Liver (tissue), 9 donors: ENCODE measurements around the gene KRTAP10-8. TPM values are rescaled to one million over a fixed set of nuclear protein-coding genes. Genes with fewer than 3 reads are reported as not detected.

ENCODE experiments used
- DNase-seq: peaks from one replicate; pipeline ENCODE4 v3.0.0-alpha.2; 2017; ENCODE audit warnings: low spot score
- H3K27ac ChIP-seq, 2 donors: one replicate each; pipeline ENCODE4 v1.7.0; 2013; ENCODE audit warnings: inconsistent platforms in 2 of 2, low read length in 2 of 2, control low read depth in 1 of 2, low read depth in 1 of 2, mild to moderate bottlenecking in 1 of 2
- H3K27me3 ChIP-seq, 4 donors: one replicate each; pipeline versions ENCODE4 v1.6.1 to v1.7.0; 2013; ENCODE audit warnings: low read length in 3 of 4, inconsistent platforms in 1 of 4, mild to moderate bottlenecking in 1 of 4, moderate library complexity in 1 of 4; ENCODE audit not compliant: control insufficient read depth in 4 of 4, insufficient read depth in 4 of 4
- H3K36me3 ChIP-seq, 4 donors: one replicate each; pipeline versions ENCODE4 v1.6.1 to v1.7.0; 2013; ENCODE audit warnings: low read length in 3 of 4, mild to moderate bottlenecking in 3 of 4, low read depth in 1 of 4, moderate library complexity in 1 of 4; ENCODE audit not compliant: control insufficient read depth in 4 of 4, insufficient read depth in 3 of 4
- H3K4me1 ChIP-seq, 4 donors: one replicate each; pipeline versions ENCODE4 v1.6.1 to v1.7.0; 2013; ENCODE audit warnings: low read length in 3 of 4, mild to moderate bottlenecking in 3 of 4, moderate library complexity in 1 of 4; ENCODE audit not compliant: control insufficient read depth in 4 of 4, insufficient read depth in 4 of 4
- H3K4me3 ChIP-seq, 3 donors: one replicate each; pipeline versions ENCODE4 v1.6.1 to v1.7.0; 2013; ENCODE audit warnings: low read length in 3 of 3, control low read depth in 1 of 3, low read depth in 1 of 3, mild to moderate bottlenecking in 1 of 3
- H3K9ac ChIP-seq, 2 donors: one replicate each; pipeline ENCODE4 v1.7.0; 2013; ENCODE audit warnings: low read length in 2 of 2, mild to moderate bottlenecking in 2 of 2, moderate library complexity in 2 of 2, control low read depth in 1 of 2, low read depth in 1 of 2
- H3K9me3 ChIP-seq, 4 donors: one replicate each; pipeline versions ENCODE4 v1.6.1 to v1.7.0; 2013; ENCODE audit warnings: low read length in 3 of 4; ENCODE audit not compliant: control insufficient read depth in 4 of 4
- EGR1 ChIP-seq, 2 donors: IDR thresholded peaks; 2 replicates each; pipeline ENCODE4 v1.6.1; 2016 to 2018; ENCODE audit warnings: antibody characterized with exemption in 2 of 2, low read depth in 2 of 2
- FOXA1 ChIP-seq: IDR thresholded peaks from 2 replicates; pipeline ENCODE4 v1.6.1; 2016; ENCODE audit warnings: antibody characterized with exemption
- FOXA2 ChIP-seq: IDR thresholded peaks from 2 replicates; pipeline ENCODE4 v1.6.1; 2016; ENCODE audit warnings: antibody characterized with exemption
- GABPA ChIP-seq, 2 donors: IDR thresholded peaks in 1 of 2; conservative IDR thresholded peaks in 1 of 2; 2 replicates each; pipeline ENCODE4 v1.6.1; 2016; ENCODE audit warnings: antibody characterized with exemption in 2 of 2, mild to moderate bottlenecking in 1 of 2, moderate library complexity in 1 of 2
- HNF4A ChIP-seq, 2 donors: conservative IDR thresholded peaks; 2 replicates each; pipeline ENCODE4 v1.6.1; 2016; ENCODE audit warnings: antibody characterized with exemption in 2 of 2, mild to moderate bottlenecking in 2 of 2
- JUND ChIP-seq, 2 donors: IDR thresholded peaks; 2 replicates each; pipeline ENCODE4 v1.6.1; 2016; ENCODE audit warnings: antibody characterized with exemption in 2 of 2
- NR2F2 ChIP-seq: IDR thresholded peaks from 2 replicates; pipeline ENCODE4 v1.6.1; 2016; ENCODE audit warnings: antibody characterized with exemption
- RAD21 ChIP-seq, 2 donors: IDR thresholded peaks; 2 replicates each; pipeline ENCODE4 v1.6.1; 2016; ENCODE audit warnings: antibody characterized with exemption in 2 of 2, mild to moderate bottlenecking in 2 of 2
- RXRA ChIP-seq, 2 donors: IDR thresholded peaks; 2 replicates each; pipeline ENCODE4 v1.6.1; 2017 to 2018; ENCODE audit warnings: antibody characterized with exemption in 2 of 2, mild to moderate bottlenecking in 1 of 2
- SP1 ChIP-seq: IDR thresholded peaks from 2 replicates; pipeline ENCODE4 v1.6.1; 2018; ENCODE audit warnings: antibody characterized with exemption, mild to moderate bottlenecking
- TAF1 ChIP-seq: conservative IDR thresholded peaks from 2 replicates; pipeline ENCODE4 v1.6.1; 2016; ENCODE audit warnings: antibody characterized with exemption, mild to moderate bottlenecking
- YY1 ChIP-seq: IDR thresholded peaks from 2 replicates; pipeline ENCODE4 v1.6.1; 2016; ENCODE audit warnings: antibody characterized with exemption, mild to moderate bottlenecking
- WGBS: extraction: QIAGEN DNeasy Blood & Tissue Kit; methylation state at CpG from one replicate; pipeline ENCODE4 v1.1.7; 2013; 5-methylcytosine and 5-hydroxymethylcytosine counted together
- polyA plus RNA-seq, 2 donors: library from polyadenylated mRNA; stranded (reverse) in 1 of 2; unstranded in 1 of 2; fragments of 200-250 nt in 1 of 2; fragments of >200 nt in 1 of 2; fragmentation: Nextera tagmentation in 1 of 2; extraction: Ambion mirVana in 1 of 2; gene quantifications; one replicate each; pipeline versions ENCODE4 v1.2.1 to v1.2.3, GENCODE V29; 2013 to 2015
- total RNA-seq, 2 donors: library from RNA; depleted of rRNA; stranded (reverse); fragments of >200 nt; gene quantifications; one replicate each; pipeline ENCODE4 v1.2.3, GENCODE V29; 2014
- TF ChIP-seq, protein P1 (sequence below): IDR thresholded peaks from 2 replicates; pipeline ENCODE4 v1.6.1; 2016; ENCODE audit warnings: antibody characterized with exemption
- TF ChIP-seq, protein P2 (sequence below): IDR thresholded peaks from 2 replicates; pipeline ENCODE4 v1.6.1; 2016; ENCODE audit warnings: antibody characterized with exemption
- TF ChIP-seq, protein P3 (sequence below): fragments of 150-350 bp; IDR thresholded peaks from 2 replicates; pipeline ENCODE4 v1.5.1; 2017; ENCODE audit warnings: improper control_type of control experiment, low read depth, low read length; ENCODE audit not compliant: missing input control
- donor health status: healthy.
- donor health status: healthy.
- donor health status: healthy.
- donor health status: healthy.
- donor health status: healthy.

KRTAP10-8 gene
- total and polyA plus RNA-seq, 4 donors = not detected

DNA sequence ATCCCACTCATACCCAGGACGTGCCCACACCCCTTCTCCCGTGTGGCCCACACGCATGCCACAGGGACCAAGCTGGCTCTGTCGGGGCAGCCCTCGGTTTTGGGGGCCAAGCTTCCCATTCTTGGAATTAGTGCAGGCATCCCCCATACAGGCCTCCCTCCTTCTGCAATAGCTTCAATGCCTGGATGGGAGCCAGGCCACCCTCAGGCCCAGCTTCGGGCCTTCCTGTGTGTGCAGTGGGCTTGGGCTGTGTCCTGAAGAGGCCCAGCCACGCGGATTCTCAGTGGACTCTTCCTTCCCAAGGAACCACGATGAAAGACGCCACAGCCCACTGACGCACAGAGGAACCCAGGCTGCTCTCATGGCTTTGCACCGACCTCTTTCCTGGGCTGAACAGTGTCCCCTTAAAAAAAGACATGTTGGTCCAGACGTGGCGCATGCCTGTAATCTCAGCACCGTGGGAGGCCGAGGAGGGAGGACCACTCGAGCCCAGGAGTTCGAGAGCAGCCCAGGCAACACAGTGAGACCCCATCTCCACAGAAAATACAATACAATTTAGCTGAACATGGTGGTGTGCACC is 37.7 kb downstream of the KRTAP10-8 start:
- no peak for TF ChIP-seq RXRA (IDR thresholded peaks at IDR 0.05)
- TF ChIP-seq TAF1 = no peak
- TF ChIP-seq HNF4A (conservative IDR thresholded peaks at IDR 0.05) = no peak
- TF ChIP-seq FOXA2 = no peak
- TF ChIP-seq, protein P1, sequence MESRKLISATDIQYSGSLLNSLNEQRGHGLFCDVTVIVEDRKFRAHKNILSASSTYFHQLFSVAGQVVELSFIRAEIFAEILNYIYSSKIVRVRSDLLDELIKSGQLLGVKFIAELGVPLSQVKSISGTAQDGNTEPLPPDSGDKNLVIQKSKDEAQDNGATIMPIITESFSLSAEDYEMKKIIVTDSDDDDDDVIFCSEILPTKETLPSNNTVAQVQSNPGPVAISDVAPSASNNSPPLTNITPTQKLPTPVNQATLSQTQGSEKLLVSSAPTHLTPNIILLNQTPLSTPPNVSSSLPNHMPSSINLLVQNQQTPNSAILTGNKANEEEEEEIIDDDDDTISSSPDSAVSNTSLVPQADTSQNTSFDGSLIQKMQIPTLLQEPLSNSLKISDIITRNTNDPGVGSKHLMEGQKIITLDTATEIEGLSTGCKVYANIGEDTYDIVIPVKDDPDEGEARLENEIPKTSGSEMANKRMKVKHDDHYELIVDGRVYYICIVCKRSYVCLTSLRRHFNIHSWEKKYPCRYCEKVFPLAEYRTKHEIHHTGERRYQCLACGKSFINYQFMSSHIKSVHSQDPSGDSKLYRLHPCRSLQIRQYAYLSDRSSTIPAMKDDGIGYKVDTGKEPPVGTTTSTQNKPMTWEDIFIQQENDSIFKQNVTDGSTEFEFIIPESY = no peak
- TF ChIP-seq, protein P2, sequence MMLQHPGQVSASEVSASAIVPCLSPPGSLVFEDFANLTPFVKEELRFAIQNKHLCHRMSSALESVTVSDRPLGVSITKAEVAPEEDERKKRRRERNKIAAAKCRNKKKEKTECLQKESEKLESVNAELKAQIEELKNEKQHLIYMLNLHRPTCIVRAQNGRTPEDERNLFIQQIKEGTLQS = no peak
- TF ChIP-seq EGR1 (IDR thresholded peaks at IDR 0.05; ENCODE audit: low read depth in 2 of 2) = no peak
- no peak for TF ChIP-seq GABPA (IDR thresholded peaks at IDR 0.05 in 1 of 2, conservative IDR thresholded peaks at IDR 0.05 in 1 of 2)
- no peak for TF ChIP-seq SP1
- TF ChIP-seq RAD21 (IDR thresholded peaks at IDR 0.05) = no peak
- Histone ChIP-seq H3K36me3 (no peaks in the 10 kb centered on the region), H3K4me1 (no peaks in the 10 kb centered on the region), H3K9me3 (peaks cover 0 to 3% (median 0%) of the 10 kb centered on the region in 4 donors), H3K9ac (no peak overlapping the region), H3K27ac (no peak overlapping the region), H3K4me3 (no peak overlapping the region), H3K27me3 (no peaks in the 10 kb centered on the region)
- DNase-seq = no peak
- WGBS = 91% methylated on average over 18 of the region's 18 CpGs

DNA sequence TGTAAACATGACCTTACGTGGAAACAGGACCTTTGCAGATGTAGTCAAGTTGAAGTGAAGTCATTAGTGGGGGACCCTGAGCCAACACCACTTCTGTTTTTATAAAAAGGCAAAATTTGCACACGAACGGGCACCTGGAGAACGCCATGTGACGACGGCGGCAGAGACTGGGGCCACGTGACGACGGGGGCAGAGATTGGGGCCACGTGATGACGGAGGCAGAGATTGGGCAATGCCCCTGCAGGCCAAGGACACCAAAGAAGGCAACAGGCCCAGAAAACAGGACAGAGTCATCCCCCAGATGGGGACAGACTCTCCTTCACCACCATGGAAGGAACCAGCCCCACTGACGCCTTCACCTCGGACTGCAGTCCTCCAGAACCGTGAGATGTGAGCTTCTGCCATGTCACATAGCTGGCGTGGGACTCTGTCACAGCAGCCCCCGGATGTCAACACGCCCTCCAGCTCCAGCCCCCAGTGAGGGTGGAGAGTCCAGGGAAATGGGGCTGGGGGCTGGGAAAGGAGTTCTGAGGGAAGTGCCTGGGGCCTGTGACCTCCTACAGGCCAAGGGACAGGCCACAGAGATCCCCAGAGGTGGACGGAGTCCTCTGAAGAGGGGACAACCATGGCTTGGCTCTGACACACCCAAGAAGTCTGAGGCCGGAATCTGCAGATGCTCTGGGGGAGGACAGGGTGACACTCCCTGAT is 38.5 kb downstream of the KRTAP10-8 start:
- Histone ChIP-seq H3K4me1 (no peaks in the 10 kb centered on the region), H3K4me3 (no peak overlapping the region), H3K9me3 (no peaks in the 10 kb centered on the region), H3K9ac (no peak overlapping the region), H3K27me3 (no peaks in the 10 kb centered on the region), H3K36me3 (no peaks in the 10 kb centered on the region), H3K27ac (no peak overlapping the region)
- TF ChIP-seq, protein P3, sequence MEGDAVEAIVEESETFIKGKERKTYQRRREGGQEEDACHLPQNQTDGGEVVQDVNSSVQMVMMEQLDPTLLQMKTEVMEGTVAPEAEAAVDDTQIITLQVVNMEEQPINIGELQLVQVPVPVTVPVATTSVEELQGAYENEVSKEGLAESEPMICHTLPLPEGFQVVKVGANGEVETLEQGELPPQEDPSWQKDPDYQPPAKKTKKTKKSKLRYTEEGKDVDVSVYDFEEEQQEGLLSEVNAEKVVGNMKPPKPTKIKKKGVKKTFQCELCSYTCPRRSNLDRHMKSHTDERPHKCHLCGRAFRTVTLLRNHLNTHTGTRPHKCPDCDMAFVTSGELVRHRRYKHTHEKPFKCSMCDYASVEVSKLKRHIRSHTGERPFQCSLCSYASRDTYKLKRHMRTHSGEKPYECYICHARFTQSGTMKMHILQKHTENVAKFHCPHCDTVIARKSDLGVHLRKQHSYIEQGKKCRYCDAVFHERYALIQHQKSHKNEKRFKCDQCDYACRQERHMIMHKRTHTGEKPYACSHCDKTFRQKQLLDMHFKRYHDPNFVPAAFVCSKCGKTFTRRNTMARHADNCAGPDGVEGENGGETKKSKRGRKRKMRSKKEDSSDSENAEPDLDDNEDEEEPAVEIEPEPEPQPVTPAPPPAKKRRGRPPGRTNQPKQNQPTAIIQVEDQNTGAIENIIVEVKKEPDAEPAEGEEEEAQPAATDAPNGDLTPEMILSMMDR = no peak
- TF ChIP-seq GABPA (IDR thresholded peaks at IDR 0.05 in 1 of 2, conservative IDR thresholded peaks at IDR 0.05 in 1 of 2) = no peak
- TF ChIP-seq NR2F2 = no peak
- TF ChIP-seq EGR1 (IDR thresholded peaks at IDR 0.05; ENCODE audit: low read depth in 2 of 2) = no peak
- no peak for TF ChIP-seq FOXA1
- TF ChIP-seq HNF4A (conservative IDR thresholded peaks at IDR 0.05) = no peak
- no peak for TF ChIP-seq YY1
- TF ChIP-seq FOXA2 = no peak
- TF ChIP-seq JUND (IDR thresholded peaks at IDR 0.05) = no peak
- TF ChIP-seq RXRA (IDR thresholded peaks at IDR 0.05) = no peak
- TF ChIP-seq RAD21 (IDR thresholded peaks at IDR 0.05) = no peak
- TF ChIP-seq, protein P1 = no peak
- TF ChIP-seq, protein P2 = no peak
- 90% methylated on average over 20 of the region's 20 CpGs for WGBS
- DNase-seq = no peak
